Femur (tissue), 1 donor: Measurements from ENCODE around the gene ATXN7L2.

Experiments used
- DNase-seq: peaks from one replicate; pipeline ENCODE4 v3.0.0-alpha.2; 2017

The ATXN7L2 gene

GRCh38 chr1:109527846-109528695 is 44.4 kb downstream of the ATXN7L2 start:
- no peak for DNase-seq

GRCh38 chr1:109528712-109529111 is 45.0 kb downstream of the ATXN7L2 start:
- no peak for DNase-seq

DNA sequence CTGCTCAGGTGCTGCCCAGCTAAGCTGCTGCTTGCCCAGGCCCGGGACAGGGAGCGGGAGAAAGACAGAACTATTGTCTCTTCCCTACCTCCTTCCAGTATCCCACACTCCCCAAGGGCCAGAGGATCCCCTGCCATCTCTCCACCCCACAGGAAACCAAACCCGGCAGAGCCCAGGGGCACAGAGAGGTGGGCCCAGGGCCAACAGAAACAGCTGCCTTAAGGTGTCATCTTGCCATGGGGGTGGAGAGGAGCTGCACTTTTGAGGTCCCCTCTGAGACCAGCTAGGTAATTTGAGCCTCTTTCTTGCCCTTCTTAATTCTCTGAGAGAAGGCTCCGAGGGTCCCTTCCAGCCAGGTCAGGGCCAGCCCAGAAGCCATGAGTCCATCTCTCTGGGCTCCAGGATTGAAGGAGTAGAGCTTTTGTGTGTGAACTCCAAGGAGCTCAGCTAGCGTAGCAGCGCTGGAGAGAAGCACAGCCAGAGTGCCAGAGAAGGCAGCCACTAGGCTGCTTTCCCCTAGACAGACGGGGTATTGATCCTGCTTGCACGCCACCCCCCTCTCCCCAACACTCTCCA is 46.3 kb downstream of the ATXN7L2 start:
- peak; percentile 76 for DNase-seq

DNA sequence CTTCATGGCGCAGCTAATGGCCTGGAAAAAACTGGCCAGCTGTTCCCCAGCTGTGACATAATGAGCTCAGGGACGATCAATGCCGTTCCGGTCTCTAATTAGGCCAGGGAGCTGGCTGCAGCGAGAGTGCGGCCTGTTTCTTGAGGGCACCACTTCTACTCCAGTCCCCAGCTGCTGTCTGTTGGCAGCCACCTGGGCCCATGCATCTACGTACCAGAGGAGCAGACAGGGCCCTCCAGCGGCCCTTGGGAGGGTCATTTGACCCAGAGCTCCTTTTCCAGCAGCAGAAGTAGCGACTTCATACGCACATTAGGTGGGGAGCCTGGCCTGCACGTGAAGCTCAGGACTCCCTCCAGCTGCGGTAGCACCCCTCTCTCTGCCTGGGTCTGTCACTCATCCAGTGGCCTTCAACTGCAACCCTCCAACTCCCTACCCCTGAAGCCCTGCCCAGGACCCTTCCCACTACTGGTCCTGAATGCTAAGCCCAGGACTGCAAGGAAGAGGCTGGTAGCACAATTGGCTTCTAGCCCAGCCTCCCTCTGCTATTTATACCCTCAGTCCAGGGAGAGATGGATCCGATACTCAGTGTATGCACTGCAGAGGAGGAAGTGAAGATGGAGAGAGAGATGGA is 46.9 kb downstream of the ATXN7L2 start:
- peak; percentile 76 for DNase-seq

- no peak for DNase-seq
These were observed 47.7 kb downstream of the ATXN7L2 start for GRCh38 chr1:109531380-109531779.

GRCh38 chr1:109531826-109532364 is 48.2 kb downstream of the ATXN7L2 start:
- no peak for DNase-seq

GRCh38 chr1:109532365-109533136 is 48.8 kb downstream of the ATXN7L2 start:
- DNase-seq = peak; percentile 90

DNA sequence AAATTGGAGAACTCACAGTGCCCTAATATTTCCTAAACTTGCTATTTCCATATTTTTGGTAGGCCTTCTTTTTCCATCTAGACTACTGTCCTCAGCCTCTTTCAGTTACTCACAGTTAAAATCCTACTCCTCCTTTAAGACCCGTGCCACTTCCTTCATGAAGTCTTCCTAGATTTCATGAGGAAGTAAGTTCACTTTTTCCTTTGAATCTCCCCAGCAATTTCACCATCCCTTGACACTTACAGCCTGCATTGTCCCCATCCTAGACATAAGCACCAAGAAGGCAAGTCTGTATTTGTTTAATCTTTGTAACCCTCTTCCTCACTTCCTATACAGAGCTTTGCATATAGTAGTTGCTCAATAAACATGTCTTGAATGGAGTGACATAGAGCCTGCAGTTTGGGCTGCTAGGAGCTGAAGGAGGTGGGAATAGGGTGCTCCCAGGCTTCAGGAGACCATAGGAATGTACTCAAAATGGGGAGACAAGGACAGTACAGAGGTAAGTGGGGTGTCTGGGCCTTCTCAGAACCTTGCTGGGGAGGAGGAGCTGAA is 50.7 kb downstream of the ATXN7L2 start:
- no peak for DNase-seq

- no peak for DNase-seq
These were observed 51.8 kb downstream of the ATXN7L2 start for GRCh38 chr1:109535481-109535880.

- DNase-seq = peak; percentile 65
These were observed 52.3 kb downstream of the ATXN7L2 start for GRCh38 chr1:109535971-109536491.

GRCh38 chr1:109537450-109538178 is 53.9 kb downstream of the ATXN7L2 start:
- no peak for DNase-seq

DNA sequence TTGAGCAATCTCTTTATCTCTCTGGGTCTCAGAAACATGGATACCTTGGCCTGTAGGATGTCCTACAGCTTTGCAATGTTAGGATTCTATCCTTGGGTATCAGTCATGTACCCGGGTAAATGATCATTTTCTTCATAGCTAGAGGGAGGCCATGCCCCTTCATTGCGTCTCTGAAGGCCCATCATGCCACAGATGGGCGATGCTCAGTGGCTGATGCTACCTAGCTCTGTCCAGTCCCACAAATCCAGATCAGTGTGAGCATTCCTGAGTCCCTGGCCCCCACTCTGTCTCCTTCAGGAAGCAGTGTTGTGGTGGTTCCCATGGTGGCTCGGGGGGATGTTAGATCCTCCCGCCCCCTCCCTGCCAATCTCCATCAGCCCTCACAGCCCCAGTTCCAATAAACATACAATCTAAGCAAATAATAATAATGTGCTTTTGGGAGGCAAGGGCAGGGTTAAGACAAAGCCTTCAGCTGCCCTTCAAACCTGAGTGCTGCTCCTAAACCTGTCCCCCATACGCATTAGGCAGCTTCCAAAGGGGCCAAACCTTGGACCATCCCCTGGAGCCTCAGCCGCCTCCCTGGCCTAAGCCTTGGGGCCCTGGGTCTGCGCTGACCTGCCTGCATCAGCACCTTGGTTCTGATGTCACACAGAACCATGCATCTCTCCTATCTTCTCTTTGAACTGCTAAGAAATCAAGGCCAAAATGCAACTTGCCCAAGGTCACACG is 55.3 kb downstream of the ATXN7L2 start:
- DNase-seq = no peak

DNA sequence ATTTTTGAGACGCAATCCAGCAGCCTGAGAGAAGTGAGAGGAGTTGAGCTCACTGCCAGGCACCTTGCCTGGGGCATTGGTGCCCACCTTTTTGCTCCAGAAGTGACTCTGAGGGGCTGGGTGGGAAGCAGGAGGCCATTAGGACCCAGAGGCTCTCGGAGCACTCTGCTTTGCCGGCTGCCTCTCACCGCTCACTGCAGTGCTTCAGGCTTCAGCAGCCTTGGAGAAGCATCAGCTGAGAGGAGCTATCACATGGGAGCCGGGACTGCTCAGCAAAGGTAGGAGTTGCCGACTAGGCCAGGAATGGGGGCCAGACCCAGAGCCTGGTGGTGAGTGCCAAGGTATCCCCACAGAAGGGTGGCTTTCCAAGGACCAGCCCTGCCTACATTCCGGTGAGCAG is 56.0 kb downstream of the ATXN7L2 start, which contains the start of gene GPR61:
TSS of gene GPR61 (plus strand) at position 197 of the 400 bp plus-strand sequence. CDS start 3,151 bp downstream, outside the sequence.
- no peak for DNase-seq

DNA sequence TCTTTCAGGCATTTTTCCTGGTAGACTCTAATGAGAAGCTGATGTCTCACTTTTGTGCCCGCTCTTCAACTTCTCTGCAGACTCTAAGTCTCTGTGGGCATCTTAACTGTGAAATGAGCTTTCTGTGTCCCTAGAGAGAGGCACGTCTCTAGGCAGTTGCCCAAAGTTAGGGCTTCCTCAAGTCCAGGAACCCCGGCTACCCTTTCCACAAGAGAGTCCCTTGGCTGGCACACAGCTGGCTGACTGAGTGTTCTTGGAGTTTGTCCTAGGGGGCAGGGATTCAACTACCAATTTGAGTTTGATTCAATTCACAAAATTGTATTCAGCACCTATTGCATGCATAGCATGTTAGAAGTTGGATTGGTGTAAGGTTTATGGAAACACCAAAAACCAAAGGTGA is 57.4 kb downstream of the ATXN7L2 start:
- DNase-seq = no peak
